Neural progenitor cell (in vitro differentiated cells): ENCODE results near the gene ZNF484. TPM values are rescaled to one million over a fixed set of nuclear protein-coding genes. Genes with fewer than 3 reads are reported as not detected.
"Not testable (repeated sequence)": the region's sequence is repeated elsewhere in the genome, so short reads cannot be mapped to it uniquely, and the experiment has no call there.

Experiments used
- DNase-seq: peaks from one replicate; pipeline ENCODE4 v3.0.0-alpha.2; 2016; ENCODE audit warnings: low spot score
- H2AFZ ChIP-seq: fragments of 200-600 bp; sonication (generic); replicated peaks from 2 replicates; pipeline ENCODE4 v1.6.1; 2016; ENCODE audit warnings: antibody characterized with exemption
- H3F3A ChIP-seq: fragments of 200-600 bp; sonication (generic); 2 replicates; pipeline ENCODE4 v1.6.1; 2016; ENCODE audit warnings: antibody characterized with exemption, low read depth
- H3K27ac ChIP-seq: fragments of 200-600 bp; sonication (generic); 2 replicates; pipeline ENCODE4 v1.5.1; 2016; ENCODE audit warnings: mild to moderate bottlenecking
- H3K27me3 ChIP-seq: fragments of 200-600 bp; sonication (generic); 2 replicates; pipeline ENCODE4 v1.6.1; 2016; ENCODE audit warnings: mild to moderate bottlenecking, moderate library complexity
- H3K36me3 ChIP-seq: fragments of 200-600 bp; sonication (generic); 2 replicates; pipeline ENCODE4 v1.5.1; 2016
- H3K4me1 ChIP-seq: fragments of 200-600 bp; sonication (generic); 2 replicates; pipeline ENCODE4 v1.6.1; 2016; ENCODE audit warnings: mixed run types
- H3K4me2 ChIP-seq: fragments of 200-600 bp; sonication (generic); 2 replicates; pipeline ENCODE4 v1.6.1; 2016
- H3K4me3 ChIP-seq: fragments of 200-600 bp; sonication (generic); 2 replicates; pipeline ENCODE4 v1.5.1; 2016
- H3K79me2 ChIP-seq: fragments of 200-600 bp; sonication (generic); 2 replicates; pipeline ENCODE4 v1.6.1; 2016; ENCODE audit warnings: low read depth
- H3K9ac ChIP-seq: fragments of 200-600 bp; sonication (generic); 2 replicates; pipeline ENCODE4 v1.6.1; 2016
- H3K9me3 ChIP-seq: fragments of 200-600 bp; sonication (generic); 2 replicates; pipeline ENCODE4 v1.5.1; 2016; ENCODE audit warnings: low read depth
- H4K20me1 ChIP-seq: fragments of 200-600 bp; sonication (generic); 2 replicates; pipeline ENCODE4 v1.6.1; 2016; ENCODE audit warnings: low read depth
- H3K27ac Mint-ChIP-seq: 3 replicates; pipeline ENCODE4 v1.8.0; 2021; ENCODE audit warnings: mixed read lengths
- H3K27me3 Mint-ChIP-seq: 2 replicates; pipeline ENCODE4 v1.8.0; 2022; ENCODE audit warnings: low read depth, mild to moderate bottlenecking, inconsistent platforms, moderate library complexity, mixed read lengths; ENCODE audit not compliant: insufficient read depth
- H3K36me3 Mint-ChIP-seq: 3 replicates; pipeline ENCODE4 v1.8.0; 2021; ENCODE audit warnings: mixed read lengths
- H3K4me1 Mint-ChIP-seq: 3 replicates; pipeline ENCODE4 v1.8.0; 2021; ENCODE audit warnings: mixed read lengths
- H3K4me3 Mint-ChIP-seq: 3 replicates; pipeline ENCODE4 v1.8.0; 2021; ENCODE audit warnings: mild to moderate bottlenecking, moderate library complexity, mixed read lengths
- H3K9me3 Mint-ChIP-seq: 3 replicates; pipeline ENCODE4 v1.8.0; 2020; ENCODE audit warnings: mixed read lengths
- CTCF ChIP-seq: fragments of 200-600 bp; sonication (generic); IDR thresholded peaks from 2 replicates; pipeline ENCODE4 v1.5.1; 2017; ENCODE audit warnings: antibody characterized with exemption, mild to moderate bottlenecking
- EZH2 ChIP-seq: fragments of 200-600 bp; sonication (generic); IDR thresholded peaks from 2 replicates; pipeline ENCODE4 v1.6.1; 2017; ENCODE audit warnings: antibody characterized with exemption, mild to moderate bottlenecking, moderate library complexity
- EZH2phosphoT487 ChIP-seq: fragments of 200-600 bp; sonication (generic); IDR thresholded peaks from 2 replicates; pipeline ENCODE4 v1.6.1; 2017; ENCODE audit warnings: antibody characterized with exemption
- total RNA-seq: library from RNA; depleted of rRNA; stranded (reverse); fragments of >200 nt; gene quantifications from 2 replicates; pipeline ENCODE4 v1.2.3, GENCODE V29; 2015; ENCODE audit warnings: low replicate concordance

ZNF484 gene
- total RNA-seq, 1 donor from 2014 or later, result 36.9 TPM

GRCh38 chr9:92837191-92837590 lies 40.6 kb downstream of the ZNF484 start:
- Histone ChIP-seq H3K4me2 (no peak overlapping the region), H3K27ac (no peak overlapping the region), H2AFZ (no peak overlapping the region), H3K27me3 (no peaks in the 10 kb centered on the region), H4K20me1 (no peaks in the 10 kb centered on the region), H3K9ac (no peak overlapping the region), H3K4me3 (no peak overlapping the region), H3K79me2 (no peaks in the 10 kb centered on the region), H3K36me3 (no peaks in the 10 kb centered on the region), H3K9me3 (peaks cover 11% of the 10 kb centered on the region), H3F3A (no peaks in the 10 kb centered on the region), H3K4me1 (no peaks in the 10 kb centered on the region)
- Mint-ChIP-seq H3K4me1 (no peaks in the 10 kb centered on the region), H3K27ac (no peak overlapping the region), H3K9me3 (peaks cover 39% of the 10 kb centered on the region), H3K27me3 (no peaks in the 10 kb centered on the region), H3K36me3 (peaks cover 6% of the 10 kb centered on the region), H3K4me3 (no peak overlapping the region)
- no peak for DNase-seq
- TF ChIP-seq EZH2phosphoT487, result no peak
- no peak for TF ChIP-seq EZH2
- no peak for TF ChIP-seq CTCF

- Histone ChIP-seq H3K79me2 (no peaks in the 10 kb centered on the region), H3K9me3 (no peaks in the 10 kb centered on the region), H3K4me2 (no peak overlapping the region), H3K27ac (no peak overlapping the region), H3F3A (no peaks in the 10 kb centered on the region), H3K36me3 (no peaks in the 10 kb centered on the region), H3K4me1 (no peaks in the 10 kb centered on the region), H4K20me1 (no peaks in the 10 kb centered on the region), H2AFZ (no peak overlapping the region), H3K4me3 (no peak overlapping the region), H3K27me3 (no peaks in the 10 kb centered on the region), H3K9ac (no peak overlapping the region)
- H3K9me3 Mint-ChIP-seq, result peaks cover 23% of the 10 kb centered on the region
- H3K4me3 Mint-ChIP-seq, result no peak overlapping the region
- no peaks in the 10 kb centered on the region for H3K27me3 Mint-ChIP-seq
- no peak overlapping the region for H3K27ac Mint-ChIP-seq
- no peak for TF ChIP-seq EZH2
- TF ChIP-seq CTCF, result no peak
- TF ChIP-seq EZH2phosphoT487, result no peak
- DNase-seq, result no peak
- H3K4me1 Mint-ChIP-seq, result no peaks in the 10 kb centered on the region
- H3K36me3 Mint-ChIP-seq, result peaks cover 3% of the 10 kb centered on the region
These were observed 48.4 kb downstream of the ZNF484 start for GRCh38 chr9:92829420-92829819.

GRCh38 chr9:92825065-92825464 lies 52.8 kb downstream of the ZNF484 start:
- not testable (repeated sequence) for H3K4me1 ChIP-seq, H4K20me1 ChIP-seq, H3K9me3 Mint-ChIP-seq, H3K9ac ChIP-seq, H3K4me2 ChIP-seq, H3K4me3 ChIP-seq, H3K9me3 ChIP-seq, H3K27me3 ChIP-seq, H3K4me1 Mint-ChIP-seq, H2AFZ ChIP-seq, H3K79me2 ChIP-seq, H3K27me3 Mint-ChIP-seq, H3K36me3 ChIP-seq, H3K4me3 Mint-ChIP-seq, DNase-seq, H3K27ac ChIP-seq, H3K36me3 Mint-ChIP-seq, H3K27ac Mint-ChIP-seq, H3F3A ChIP-seq

- no peaks in the 10 kb centered on the region for H3K79me2 ChIP-seq
- TF ChIP-seq CTCF (no peak), EZH2 (no peak), EZH2phosphoT487 (no peak)
- no peak overlapping the region for H3K27ac Mint-ChIP-seq
- H2AFZ ChIP-seq, result no peak overlapping the region
- no peaks in the 10 kb centered on the region for H3K4me1 Mint-ChIP-seq
- H3K4me3 Mint-ChIP-seq, result no peak overlapping the region
- H3K4me3 ChIP-seq, result no peak overlapping the region
- no peaks in the 10 kb centered on the region for H3F3A ChIP-seq
- DNase-seq, result no peak
- no peaks in the 10 kb centered on the region for H4K20me1 ChIP-seq
- no peaks in the 10 kb centered on the region for H3K9me3 Mint-ChIP-seq
- H3K27me3 Mint-ChIP-seq, result peaks cover 6% of the 10 kb centered on the region
- no peak overlapping the region for H3K4me2 ChIP-seq
- H3K4me1 ChIP-seq, result no peaks in the 10 kb centered on the region
- H3K27ac ChIP-seq, result no peak overlapping the region
- no peaks in the 10 kb centered on the region for H3K36me3 ChIP-seq
- H3K9me3 ChIP-seq, result no peaks in the 10 kb centered on the region
- H3K27me3 ChIP-seq, result peaks cover 24% of the 10 kb centered on the region
- no peaks in the 10 kb centered on the region for H3K36me3 Mint-ChIP-seq
- no peak overlapping the region for H3K9ac ChIP-seq
These were observed 56.9 kb downstream of the ZNF484 start for GRCh38 chr9:92820964-92821363.

GRCh38 chr9:92819898-92820297 lies 57.9 kb downstream of the ZNF484 start:
- H3K79me2 ChIP-seq, H3K27ac ChIP-seq, H3K4me3 ChIP-seq, H3K27ac Mint-ChIP-seq, H4K20me1 ChIP-seq, H3F3A ChIP-seq, H3K9ac ChIP-seq, H3K4me2 ChIP-seq, H3K27me3 Mint-ChIP-seq, H2AFZ ChIP-seq, H3K4me1 Mint-ChIP-seq, DNase-seq, H3K4me3 Mint-ChIP-seq, H3K9me3 Mint-ChIP-seq, H3K9me3 ChIP-seq, H3K36me3 Mint-ChIP-seq, H3K4me1 ChIP-seq, H3K36me3 ChIP-seq: not testable (repeated sequence)
- peaks cover 35% of the 10 kb centered on the region for H3K27me3 ChIP-seq
